Effector CD4-positive, alpha-beta T cell (primary cell): Measurements from ENCODE around the gene EPHA1.

Experiments used
- DNase-seq: peaks from one replicate; pipeline ENCODE4 v3.0.0-alpha.2; 2020

EPHA1 gene

DNA sequence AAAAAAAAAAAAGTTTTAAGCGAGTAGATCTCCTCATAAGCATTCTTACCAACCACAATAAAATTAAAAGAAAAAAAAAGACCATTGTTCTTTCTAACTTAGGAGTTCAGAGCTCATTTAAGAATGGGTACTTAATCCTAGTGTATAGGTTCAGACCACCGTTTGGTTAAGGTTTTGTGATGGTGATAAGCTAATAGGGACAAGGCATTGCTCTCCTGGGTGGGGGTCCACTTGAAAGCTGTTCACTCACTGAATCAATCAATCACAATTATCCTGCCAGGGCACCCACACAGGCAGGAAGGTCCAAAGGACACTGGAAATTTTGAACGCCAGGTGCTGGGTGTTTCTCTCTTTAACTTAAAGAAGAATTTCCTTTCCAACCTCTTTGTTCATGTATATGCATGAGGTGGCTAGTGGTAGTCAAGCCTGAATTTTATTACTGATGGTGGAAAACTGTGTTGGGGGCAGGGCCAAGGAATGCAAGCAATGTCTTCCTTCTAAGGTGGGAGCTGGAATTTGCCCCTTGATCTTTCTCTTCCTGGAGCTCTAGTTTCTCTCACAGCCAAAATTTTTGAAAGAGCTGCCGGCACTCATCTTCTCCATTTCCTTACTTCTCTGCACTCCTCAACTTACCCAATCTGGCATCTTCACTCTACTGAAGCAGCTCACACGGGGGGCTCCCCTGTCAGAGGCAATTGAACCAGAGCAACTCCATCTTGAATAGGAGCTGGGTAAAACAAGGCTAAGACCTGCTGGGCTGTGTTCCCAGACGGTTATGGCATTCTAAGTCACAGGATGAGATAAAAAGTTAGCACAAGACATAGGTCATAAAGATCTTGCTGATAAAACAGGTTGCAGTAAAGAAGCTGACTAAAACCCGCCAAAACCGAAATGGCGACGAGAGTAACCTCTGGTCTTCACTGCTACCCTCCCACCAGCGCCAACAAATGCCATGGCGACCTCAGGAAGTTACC lies 38.7 kb downstream of the EPHA1 start:
- no peak for DNase-seq

DNA sequence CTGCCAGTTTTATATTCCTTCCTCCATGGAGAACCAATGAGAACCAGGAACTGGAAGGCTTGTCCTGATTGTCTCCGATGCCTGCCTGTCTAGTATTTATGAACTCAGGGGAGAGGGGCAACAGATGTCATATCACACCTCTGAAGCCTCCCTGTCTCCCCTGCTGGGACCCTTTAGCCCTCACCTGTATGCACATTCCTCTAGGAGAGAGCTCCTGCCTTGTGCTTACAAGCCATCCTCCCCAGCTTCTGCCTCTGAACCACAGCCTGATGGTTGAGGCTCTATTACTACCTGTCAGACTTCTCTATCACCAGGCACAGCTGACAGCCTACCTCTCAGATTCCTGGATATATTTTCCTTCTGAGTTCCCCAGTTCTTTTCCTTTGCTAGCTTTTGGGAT lies 40.3 kb downstream of the EPHA1 start:
- no peak for DNase-seq

DNA sequence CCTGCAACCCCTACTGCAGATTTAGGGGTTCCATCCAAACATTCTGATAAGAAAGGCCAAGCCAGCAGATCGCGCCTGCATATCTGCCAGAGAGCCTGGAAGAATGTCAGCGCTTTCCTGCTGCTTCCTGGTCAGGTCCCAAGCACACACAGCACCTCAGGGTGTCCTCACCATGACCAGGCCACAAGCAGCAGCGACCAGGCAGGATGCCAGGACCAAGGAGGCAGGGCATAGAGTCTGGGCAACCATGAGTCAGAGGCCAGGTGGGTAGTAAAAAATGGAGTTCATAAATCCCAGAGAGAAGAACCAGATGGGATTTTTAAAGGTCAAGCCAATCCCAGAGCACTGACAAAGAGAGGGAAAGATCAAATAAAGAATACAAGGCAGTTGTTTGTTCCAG lies 40.7 kb downstream of the EPHA1 start:
- DNase-seq: no peak

GRCh38 chr7:143363016-143363937 lies 45.4 kb downstream of the EPHA1 start:
- no peak for DNase-seq

- DNase-seq: no peak
These were observed 46.3 kb downstream of the EPHA1 start, which contains the start of gene FAM131B for GRCh38 chr7:143362131-143363015. FAM131B (minus strand) TSS chr7:143362713; CDS start chr7:143362603, 110 bp downstream.

GRCh38 chr7:143361552-143362130 lies 47.0 kb downstream of the EPHA1 start:
- no peak for DNase-seq

DNA sequence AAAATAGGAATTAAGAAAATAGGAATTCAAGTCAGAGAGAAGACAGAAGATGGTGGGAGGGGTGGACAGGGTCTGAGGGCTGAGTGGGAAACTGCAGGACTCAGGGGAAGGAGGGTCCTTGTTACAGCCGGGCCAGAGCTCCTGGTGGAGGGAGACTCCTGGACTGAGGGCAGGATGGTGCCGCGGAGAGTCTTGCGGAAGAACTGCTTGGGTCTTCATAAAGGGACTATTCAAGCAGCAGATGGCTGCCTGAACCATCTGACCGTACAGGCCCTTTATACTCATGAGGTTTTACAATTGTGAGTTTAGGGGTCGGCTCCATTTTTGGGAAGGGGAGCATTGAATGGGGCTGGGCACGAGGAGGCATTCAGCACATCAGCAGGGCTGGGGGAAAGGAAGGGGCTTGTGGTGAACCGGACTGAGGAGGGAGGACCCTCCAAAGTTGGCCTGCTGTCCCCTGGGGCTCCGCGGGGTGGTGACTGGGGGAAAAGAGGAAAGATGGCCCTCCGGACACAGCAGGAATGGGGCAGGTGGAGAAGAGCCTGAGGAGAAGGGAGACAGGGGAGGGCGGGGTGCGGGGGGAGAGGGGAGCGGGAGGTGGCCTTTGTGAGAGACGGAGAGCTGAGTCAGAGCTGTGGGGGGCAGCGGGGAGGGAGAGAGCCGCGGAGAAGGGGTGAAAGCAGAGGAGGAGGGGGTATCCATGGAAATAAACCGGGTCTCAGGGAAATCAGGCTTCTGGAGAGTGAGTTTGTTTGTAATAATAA lies 47.7 kb downstream of the EPHA1 start:
- DNase-seq: no peak

GRCh38 chr7:143359771-143360353 lies 48.8 kb downstream of the EPHA1 start:
- no peak for DNase-seq

DNA sequence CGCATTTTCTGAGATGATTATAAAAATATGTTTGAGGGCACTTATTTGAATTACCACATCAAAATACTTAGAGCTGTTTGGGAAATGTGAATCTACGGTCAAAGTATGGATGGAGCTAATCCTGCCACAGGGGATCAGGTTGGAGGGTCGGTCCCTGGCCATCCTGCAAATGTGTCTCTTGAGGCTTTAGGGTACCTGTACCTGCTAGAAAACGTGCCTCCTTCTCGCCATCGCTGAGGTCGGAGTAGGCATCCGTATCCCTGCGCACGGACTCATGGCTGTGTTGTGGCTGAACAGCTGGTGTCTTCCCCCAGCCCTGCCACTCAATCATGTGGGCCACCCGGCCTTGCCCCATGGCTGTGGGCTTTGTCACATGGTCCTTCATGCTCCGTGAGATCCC lies 50.0 kb downstream of the EPHA1 start:
- DNase-seq: no peak

DNA sequence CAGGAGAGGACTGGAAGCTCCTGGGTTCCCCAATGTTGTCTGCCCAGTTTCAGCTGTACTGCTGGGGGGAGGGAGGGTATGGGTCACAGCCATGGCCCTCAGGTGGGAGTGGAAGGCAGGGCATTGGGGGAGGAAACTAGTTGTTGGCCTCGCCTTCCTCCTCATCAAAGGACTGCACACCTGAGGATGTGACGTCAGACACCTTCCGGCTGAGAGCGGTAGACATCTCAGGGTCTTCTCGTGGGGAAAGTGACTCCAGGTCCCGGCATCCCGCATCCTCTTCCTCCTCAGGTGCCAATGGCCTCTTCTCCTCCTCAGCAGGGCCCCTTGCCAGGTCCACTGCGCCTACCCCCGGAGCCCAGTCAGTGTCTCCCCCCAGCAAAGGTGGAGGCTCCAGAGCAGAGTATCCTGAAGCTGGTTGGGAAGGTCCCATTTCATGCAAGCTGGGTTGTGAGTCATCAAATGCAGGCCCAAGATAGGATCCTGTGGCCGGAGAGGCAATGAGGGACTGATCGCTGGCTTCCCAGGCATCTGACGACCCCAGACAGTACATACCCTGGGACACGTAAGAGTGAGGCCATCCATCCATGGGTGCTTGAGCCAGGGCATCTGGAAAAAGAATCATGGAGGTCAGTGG lies 52.1 kb downstream of the EPHA1 start:
- no peak for DNase-seq

GRCh38 chr7:143355450-143356385 lies 52.9 kb downstream of the EPHA1 start:
- no peak for DNase-seq

DNA sequence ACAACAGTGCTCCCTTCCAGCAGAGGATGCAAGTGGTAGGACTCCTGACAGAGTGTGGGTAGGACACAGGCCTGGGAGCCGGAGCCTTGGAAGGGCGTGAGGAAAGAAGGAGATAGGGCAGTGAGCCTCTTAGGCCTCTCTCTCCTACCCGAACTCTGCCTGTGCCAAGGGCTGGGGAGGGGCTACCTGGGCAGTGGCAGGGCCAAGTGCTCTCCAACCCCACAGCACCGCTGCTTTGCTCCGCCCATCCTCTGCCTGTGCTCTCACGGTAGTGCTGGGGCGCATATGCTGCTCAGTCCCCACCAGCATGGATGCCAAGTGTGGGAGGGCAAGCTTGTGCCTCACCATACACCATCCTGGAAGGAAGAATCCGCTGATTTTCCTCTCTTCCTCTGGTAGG lies 53.7 kb downstream of the EPHA1 start:
- DNase-seq: no peak

GRCh38 chr7:143354376-143354775 lies 54.3 kb downstream of the EPHA1 start:
- no peak for DNase-seq

GRCh38 chr7:143352531-143353002 lies 56.1 kb downstream of the EPHA1 start:
- DNase-seq: no peak

GRCh38 chr7:143351574-143351973 lies 57.1 kb downstream of the EPHA1 start:
- no peak for DNase-seq

DNA sequence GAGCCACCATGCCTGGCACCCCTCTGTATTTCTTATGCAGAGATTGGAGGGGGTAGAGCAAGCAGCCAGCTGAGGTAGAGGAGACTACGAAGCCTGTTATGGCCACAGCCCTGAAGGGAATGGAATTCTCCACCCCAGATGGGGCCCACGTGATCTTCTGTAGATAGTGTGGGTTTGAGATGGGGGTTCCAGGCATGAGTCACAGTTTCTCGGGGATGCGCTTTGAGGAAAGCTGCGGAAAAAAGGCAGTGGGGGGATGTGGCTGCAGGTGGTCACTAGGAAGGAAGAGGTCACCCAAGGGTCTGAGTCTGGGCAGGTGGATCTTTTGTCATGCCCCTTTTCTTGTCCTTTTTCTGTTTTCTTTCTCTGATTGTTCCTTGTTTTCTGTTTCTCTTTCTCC lies 57.6 kb downstream of the EPHA1 start:
- DNase-seq: no peak

- DNase-seq: no peak
These were observed 60.7 kb downstream of the EPHA1 start for GRCh38 chr7:143347950-143348349.

DNA sequence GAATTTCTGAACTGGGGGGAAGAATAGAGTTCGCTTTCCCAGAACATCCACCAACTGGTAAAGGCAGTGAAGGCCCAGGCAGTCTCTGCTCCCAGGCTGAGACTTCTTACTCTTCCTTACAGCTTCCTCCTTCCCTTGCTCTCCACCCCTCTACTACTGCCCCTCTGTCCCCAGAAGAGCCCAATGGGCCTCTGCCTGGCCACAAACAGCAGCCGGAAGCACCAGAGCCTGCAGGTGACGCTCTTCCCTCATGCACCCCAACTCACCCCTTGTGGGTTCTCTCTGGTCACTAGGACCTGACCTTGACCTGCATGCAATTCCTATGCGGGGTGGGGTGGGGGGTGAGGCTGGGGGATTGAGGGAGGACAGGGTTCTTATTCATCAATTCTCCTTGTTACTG lies 62.6 kb downstream of the EPHA1 start:
- no peak for DNase-seq

- DNase-seq: peak; percentile 55
These were observed 63.2 kb downstream of the EPHA1 start for GRCh38 chr7:143345428-143345900.
